ENCODE data around the gene SMDT1.

SMDT1 gene, protein sequence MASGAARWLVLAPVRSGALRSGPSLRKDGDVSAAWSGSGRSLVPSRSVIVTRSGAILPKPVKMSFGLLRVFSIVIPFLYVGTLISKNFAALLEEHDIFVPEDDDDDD

DNA sequence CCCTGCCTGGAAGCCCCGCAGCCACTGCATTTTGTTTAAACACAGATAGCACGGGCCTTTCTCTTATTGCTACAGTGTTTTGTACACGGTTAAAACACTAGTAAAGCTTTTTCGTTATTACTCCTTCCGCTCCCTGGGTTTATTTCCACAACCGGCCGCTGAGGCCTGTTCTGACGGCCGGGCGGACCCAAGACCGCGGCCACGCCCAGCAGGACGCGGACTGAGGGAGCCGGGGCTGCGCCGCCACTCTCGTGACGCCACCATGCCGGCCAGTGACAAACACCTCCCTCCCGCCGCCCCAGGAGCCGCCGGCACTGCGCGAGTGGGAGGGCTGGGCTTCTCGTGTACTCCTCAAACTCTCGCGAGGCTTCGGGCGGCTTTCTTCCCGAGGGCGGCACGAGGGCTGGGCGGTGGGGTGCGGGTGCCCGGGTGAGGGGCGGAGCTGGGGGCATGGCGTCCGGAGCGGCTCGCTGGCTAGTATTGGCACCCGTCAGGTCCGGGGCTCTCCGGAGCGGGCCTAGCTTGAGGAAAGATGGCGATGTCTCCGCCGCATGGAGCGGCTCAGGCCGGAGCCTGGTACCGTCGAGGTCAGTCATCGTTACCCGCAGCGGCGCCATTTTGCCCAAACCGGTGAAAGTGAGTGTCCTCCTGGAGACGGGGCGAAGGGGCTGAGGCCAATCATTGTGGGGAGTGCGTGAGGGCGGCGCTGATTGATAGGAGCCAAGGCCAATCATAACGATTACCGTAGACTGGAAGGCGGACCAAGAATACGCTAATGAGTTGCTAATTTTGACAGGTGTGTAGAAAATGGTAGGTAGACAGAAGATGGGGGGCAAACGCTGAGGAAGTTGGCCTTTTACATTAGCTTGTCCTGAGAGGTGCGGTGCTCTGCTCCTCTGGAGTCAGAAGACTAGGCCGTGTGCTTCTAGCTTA is at the start of gene SMDT1:
Gene SMDT1 (plus strand): TSS at position 382 of the 933 bp plus-strand sequence. CDS start 69 bp downstream, at position 451.
- peak; percentile 97 to 98 for DNase-seq

DNA sequence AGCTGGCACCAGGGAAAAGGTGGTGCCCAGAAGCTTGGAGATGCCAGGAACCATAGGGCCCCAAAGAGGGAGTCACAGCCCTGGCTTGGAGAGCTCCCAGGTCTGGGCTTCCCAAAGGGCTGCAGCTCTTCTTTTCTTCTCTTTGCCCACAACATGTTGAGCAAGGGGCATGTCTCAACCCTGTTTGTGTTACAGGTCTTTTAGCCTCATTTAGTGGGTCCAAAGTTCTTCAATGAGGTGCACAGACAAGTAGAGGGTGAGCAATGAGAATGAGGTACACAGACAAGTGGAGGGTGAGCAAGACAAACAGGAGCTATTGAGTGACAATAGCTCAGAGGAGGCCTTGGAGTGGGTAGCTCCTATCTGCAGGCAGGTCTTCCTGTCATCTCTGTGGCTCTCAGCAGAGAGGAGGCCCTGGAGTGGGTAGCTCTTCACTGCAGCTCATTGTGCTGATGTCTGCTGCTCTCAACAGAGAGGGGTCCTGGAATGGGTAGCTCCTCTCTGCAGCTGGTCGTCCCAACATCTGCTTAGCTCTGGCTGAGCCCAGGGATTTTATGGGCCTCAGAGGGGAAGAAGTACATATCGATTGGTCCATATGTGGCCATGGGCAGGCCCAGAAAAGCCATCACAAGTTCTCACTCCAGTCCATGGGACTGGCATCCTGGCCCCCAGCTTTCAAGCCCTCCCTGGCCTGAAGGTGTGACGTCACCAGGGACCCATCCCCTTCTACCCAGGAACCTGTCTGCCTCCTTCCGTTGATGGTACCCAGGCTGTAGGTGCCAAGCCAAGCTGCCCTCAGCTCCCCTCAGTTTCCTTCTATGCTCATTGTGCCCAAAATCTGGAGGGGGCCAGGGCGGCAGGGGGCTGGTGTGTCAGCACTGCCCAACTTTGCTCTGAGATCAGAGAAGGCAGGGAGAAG is 46.0 kb upstream of the SMDT1 start:
- no peak for DNase-seq

DNA sequence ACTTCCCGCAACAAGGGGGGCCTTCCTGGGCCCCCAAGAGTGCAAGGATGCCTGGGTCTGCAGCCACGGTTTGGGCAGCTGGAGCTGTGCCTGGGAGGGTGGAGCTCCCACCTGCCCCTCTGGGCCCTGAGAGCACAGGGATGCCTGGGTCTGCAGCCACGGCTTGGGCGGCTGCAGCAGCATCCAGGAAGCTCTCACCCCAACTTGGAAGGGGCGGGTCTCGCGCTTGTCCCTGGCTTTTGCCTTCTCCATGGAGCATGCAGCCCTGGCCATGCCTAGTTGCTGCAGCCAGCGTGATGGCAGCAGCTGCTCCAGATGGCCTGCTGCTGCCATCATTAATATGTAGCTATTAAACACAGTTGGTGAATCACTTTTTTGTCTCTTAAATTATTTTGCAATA is 44.2 kb upstream of the SMDT1 start:
- no peak for DNase-seq

DNA sequence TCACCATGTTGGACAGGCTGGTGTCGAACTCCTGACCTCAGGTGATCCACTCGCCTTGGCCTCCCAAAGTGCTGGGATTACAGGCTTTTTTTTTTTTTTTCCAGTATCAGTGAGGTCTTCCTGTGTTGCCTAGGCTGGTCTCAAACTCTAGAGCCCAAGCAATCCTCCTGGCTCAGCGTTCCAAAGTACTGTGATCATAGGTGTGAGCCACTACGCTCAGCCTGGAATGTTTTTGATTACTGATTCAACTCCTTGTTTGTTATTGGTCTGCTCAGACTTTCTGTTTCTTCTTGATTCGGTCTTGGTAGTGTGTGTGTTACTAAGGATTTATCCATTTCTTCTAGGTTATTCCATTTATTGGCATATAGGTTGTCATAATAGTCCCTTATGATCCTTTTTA is 40.2 kb upstream of the SMDT1 start:
- no peak for DNase-seq

DNA sequence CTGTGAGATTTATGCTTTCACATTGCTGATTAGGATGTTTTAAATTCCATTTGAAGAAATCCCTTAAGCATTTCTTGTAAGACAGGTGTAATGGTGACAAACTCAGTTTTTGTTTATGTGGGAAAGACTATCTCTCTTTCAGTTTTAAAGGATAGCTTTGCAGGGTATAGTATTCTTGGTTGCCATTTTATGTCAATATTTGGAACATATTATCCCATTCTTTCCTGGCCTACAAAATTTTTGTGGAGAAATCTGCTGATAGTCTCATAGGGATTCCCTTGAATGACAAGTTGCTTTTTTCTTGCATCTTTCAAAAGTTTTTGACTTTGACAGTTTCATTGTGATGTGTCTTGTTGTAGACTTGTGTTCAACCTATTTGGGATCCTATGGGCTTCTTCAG is 37.7 kb upstream of the SMDT1 start:
- no peak for DNase-seq

DNA sequence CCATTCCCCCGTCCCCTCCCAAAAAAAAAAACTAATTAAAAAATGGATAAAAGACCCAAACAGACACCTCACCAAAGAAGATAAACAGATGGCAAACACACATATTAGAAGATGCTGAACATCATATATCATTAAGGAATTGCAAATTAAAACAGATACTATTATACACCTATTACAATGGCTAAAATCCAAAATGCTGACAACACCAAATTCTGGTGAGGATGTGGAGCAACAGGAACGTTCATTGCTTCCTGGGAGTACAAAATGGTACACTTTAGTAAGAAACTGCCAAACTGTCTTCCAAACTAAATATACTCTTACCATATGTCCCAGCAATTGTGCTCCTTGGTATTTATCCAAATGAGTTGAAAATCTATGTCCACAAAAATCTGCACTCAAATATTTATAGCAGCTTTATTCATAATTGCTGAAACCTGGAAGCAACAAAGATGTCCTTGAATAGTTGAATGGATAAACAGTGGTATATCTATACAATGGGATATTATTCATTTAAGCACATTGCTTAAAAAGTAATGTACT is 28.8 kb upstream of the SMDT1 start:
- no peak for DNase-seq

DNA sequence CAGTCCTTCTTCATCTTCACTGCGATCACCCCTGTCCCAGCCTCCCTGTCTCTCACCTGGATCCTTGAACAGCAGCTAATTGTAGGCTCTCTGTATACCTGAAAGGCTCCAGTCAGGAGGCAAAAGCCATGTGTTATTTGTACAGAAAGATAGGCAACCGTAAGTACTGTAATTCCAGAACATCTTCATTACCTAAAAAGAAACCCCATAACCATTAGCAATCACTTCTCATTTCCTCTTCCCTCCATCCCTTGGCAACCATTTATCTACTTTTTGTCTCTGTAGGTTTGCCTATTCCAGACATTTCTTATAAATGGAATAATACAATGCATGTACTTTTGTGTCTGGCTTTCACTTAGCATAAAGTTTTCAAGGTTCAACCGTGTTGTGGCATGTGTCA is 26.7 kb upstream of the SMDT1 start:
- no peak for DNase-seq

DNA sequence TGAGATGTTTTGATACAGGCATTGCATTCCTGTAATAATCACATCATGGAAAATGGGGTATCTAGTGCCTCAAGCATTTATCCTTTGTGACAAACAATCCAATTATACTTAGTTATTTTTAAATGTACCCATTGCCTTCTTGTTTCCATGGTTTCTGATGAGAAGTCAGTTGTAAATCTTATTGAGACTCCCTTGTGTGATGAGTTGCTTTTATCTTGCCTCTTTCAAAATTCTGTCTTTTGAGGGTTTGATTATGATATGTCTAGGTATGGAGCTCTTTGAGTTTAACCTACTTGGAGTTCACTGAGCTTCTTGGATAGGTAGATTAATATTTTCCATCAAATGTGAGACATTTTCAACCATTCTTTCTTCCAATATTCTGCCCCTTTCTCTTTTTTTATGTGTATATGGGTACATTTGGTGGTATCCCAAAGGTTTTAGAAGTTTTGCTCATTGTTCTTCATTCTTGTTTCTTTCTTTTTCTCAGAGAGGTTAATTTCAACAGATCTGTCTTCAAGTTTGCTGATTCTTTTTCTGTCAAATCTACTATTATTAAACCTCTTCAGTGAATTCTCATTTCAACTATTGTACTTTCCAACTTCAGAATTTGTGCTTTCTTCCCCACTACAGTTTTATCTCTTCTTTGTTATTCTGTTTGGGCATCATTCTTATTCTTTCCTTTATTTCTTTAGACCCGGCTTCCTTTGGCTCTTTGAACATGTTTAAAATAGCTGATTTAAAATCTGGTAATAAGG is 22.6 kb upstream of the SMDT1 start:
- no peak for DNase-seq

DNA sequence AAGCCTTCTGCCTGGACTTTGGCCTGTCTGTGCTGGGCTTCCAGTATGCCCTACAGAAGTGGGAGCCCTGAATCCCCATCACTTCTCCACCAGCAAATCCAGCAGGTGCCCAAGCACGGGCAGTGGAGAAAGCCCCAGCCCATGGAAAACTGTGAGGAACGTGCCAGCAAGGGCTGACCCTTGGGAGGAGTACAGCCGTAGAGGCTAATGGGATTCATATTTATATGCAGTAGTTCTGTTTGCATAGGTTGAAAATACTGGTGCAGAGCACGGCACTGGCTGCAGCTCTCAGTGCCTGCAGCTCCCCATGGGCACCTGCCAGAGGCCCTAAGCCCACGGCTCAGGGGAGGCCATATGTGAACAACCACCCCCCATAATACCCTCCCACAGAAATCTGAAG is 19.0 kb upstream of the SMDT1 start:
- DNase-seq: no peak

DNA sequence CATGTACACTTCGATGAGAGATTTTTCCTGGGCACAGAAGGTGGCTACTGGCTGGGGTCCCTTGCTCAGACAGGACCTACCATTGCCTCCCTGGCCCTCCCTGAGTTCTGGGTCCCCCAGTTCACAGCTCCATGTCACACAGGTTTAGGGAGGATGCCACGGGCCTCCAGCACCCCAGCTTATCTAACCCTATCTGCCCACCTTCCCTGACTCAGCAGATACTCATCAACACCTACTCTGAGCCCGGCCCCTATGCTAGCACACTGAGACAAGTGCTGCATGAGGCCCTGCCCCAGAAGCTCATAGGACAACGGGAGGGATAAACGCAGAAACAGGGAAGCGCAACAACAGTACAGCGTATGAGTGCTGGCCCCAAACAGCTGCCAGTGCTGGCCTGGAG is 18.5 kb upstream of the SMDT1 start:
- no peak for DNase-seq

DNA sequence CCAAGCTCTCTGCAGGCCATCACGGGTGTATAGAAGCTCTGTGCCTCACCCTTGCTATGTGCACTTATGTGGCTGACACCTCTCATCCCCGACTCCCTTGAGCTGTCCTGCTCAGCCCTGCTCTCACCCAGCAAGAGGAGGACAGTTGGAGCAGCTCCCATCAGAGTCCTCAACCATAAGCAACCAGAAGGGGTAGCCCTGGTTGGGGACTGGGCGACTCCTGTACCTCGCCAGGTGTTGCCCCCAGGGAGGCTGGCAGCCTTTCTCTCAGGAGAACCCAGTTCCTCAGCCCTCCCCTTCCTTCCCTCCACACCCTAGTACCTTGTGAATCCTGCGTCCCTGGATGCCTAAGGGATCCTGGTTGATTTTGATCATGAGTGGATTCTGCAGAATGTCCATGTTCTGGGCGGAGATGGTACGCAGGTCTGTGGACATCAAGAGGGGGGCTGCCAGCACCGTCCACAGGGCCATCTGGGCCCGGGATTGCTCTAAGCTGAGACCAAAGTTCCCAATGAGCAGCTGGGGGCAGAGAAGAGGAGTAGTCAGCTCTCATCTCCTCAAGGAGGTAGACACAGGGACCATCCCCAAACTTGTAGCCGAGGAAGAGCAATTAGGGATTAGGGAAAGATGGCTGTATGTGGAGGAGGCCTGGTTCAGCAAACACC is 16.9 kb upstream of the SMDT1 start:
- DNase-seq: no peak

DNA sequence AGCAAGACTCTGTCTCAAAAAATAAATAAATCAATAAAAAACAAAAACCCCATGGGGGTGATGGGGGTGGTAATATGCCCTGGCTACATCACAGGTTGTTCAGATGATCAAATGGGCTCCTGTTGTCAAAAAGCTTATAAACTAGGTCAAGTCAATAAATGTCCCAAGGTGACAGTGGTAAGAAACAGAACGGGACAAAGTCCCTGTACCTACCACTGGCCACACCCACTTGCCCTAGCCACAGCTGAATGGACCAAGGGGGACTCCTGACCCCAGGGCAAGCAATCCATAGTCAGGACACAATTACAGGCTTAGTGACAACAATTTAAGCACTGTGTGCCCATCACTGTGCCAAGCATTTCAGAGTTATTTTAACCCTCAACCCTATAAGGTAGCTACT is 14.9 kb upstream of the SMDT1 start:
- no peak for DNase-seq

DNA sequence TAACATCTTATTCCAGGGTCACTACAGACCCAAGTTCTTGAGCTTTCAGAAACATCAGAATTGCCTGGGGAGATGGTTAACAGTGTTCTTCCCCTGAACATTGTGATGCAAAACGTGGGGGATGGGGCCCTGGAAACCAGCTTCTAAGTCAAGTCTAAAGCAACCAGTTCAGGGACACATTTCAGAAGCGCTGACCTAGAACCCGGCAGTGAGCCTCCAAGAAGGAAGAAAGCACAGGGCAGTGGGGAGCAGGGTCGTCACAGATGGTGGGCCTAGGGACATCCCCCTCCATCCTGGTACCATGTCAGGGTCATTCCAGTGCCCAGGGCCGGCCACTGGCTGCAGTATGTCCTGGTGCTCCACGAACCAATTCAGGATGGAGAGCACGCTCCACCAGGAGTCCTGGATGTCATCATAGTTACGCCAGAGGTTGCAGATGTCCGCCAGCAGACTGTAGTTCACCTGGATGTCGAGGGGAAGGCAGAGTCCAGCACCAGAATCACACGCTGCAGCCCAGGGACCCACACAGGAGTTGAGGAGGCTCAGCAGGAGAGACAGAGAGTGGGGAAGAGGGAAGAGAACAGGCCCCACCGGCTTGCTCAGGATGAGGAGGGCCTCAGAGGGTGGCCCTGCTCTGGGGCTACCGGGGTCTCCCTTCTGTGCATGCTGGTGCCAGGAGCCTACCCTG is 13.9 kb upstream of the SMDT1 start:
- DNase-seq: no peak

DNA sequence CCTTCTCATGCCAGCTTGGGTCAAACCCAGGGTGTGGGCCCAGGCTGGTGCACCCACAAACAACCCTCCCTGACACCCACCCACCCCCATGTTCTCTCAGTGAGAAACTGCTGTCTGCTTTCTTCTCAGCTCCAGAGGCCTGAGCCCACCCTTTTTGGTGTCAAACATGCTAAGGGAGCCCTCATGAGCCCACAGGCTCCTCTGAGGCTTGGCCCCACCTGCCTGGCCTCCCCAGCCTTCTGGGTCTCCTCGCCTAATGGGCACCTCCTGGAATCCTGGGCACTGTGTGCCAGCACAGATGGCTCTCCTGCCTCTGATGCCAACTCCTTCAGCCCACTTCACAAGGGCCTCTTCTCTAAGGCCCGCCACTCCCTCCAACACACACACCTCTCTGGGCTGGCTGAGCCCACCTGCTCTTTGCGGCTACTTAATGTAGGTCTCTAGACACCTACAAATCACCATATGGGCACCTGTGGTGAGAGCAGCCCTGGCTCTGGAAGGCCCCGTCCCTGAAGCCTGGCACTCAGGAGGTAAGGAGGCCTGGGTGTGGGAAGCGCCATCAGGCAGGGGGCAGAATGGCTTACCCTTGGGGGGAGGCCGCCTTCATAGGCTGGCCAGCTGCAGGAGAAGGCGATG is 13.3 kb upstream of the SMDT1 start:
- DNase-seq: no peak

DNA sequence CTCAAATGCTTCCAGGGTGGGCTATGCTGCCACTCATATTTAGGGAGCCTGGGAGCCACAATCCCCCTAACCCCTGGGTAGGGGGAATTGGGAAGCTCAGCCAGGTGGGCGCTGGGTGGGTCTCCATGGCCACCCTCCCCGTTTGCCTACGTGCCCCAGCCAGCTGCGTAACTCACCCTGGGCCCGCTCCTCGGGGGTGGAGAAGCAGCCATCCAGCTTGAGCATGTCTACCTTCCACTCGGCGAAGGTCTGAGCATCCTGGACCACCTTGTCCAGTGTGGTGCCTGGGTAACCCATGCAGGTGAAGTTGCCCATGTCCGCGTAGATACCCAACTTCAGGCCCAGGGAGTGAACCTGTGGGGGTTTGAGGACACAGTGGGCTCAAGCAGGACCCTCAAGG is 12.6 kb upstream of the SMDT1 start:
- DNase-seq: no peak

DNA sequence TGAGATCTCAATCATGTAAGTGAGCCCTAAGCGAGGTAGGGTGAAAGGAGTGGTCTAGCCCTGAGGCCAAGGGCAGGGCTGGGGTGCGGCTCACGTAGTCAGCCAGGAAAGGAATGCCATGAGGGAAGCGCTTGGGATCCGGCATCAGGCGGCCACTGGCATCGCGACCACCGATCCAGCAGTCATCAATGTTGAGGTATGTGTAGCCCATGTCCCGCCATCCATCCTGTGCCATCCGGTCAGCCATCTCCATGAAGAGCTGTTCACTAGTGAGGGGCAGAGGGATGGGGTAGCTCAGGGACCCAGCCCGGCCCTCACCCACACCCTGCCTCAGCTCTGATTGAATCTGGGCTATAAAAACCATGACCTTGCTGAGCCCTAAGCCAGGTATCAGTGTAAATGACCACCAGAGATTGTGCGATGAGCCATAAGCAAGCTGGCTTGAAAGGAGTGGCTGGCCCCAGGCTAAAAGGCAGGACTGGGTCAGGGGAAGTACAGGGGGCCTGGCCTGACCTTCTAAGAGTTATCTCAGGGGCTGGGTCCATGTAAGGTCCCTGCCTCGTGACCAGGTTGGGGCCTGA is 11.7 kb upstream of the SMDT1 start:
- DNase-seq: no peak

DNA sequence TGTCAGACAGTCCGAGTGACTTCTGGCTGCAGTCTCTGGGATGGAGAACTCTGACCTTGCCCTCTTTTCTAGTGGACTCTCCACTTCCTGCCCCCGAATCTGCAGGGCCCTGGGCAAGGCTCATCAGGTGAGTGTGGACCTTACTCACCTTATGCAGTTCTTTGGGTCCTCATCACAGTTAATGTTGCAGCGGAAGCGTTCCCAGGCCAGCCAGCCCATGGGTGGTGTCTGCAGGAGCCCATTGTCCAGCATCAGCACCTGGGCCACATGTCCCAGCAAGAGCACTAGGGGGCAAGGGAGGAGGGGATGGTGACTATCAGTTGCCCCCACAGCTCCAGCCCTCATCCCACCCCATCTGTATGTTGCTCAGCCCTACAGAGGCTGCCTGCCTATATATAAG is 11.2 kb upstream of the SMDT1 start:
- DNase-seq: no peak

DNA sequence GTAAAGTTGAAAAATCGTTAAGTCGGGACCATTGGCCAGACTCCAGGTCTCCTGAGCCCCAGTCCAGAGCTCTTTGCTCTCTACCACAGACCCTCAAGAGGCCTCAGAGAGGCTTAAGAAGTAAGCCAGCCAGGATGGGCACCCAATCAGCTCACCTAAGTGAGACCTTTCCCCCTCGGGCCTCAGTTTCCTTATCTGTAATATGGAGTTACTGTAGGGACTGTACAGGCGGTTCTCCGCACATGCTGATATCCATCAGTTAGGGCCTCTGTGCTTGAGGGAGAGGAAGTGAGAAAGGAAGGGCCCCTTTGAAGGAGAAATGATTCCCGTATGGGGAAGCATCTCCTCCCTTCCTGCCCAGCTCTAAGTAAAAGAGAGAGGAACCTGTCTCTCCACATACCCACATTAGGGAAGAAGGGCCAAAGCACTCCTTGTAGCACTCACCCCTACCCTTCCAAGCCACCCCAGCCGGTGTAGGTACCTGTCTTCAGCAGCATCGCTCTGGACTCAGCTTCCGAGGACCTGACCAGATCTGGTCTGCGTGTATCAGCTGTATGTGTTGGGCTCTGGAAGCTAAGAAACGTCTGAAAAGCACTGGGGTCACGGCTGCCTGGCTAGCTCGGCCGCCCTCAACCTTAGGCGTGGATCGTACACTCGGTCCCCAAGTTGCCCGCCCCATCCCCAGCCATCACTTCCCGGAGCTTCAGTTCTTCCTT is 9.5 kb upstream of the SMDT1 start:
- DNase-seq: peak in 1 of 2 donors; percentile 35

DNA sequence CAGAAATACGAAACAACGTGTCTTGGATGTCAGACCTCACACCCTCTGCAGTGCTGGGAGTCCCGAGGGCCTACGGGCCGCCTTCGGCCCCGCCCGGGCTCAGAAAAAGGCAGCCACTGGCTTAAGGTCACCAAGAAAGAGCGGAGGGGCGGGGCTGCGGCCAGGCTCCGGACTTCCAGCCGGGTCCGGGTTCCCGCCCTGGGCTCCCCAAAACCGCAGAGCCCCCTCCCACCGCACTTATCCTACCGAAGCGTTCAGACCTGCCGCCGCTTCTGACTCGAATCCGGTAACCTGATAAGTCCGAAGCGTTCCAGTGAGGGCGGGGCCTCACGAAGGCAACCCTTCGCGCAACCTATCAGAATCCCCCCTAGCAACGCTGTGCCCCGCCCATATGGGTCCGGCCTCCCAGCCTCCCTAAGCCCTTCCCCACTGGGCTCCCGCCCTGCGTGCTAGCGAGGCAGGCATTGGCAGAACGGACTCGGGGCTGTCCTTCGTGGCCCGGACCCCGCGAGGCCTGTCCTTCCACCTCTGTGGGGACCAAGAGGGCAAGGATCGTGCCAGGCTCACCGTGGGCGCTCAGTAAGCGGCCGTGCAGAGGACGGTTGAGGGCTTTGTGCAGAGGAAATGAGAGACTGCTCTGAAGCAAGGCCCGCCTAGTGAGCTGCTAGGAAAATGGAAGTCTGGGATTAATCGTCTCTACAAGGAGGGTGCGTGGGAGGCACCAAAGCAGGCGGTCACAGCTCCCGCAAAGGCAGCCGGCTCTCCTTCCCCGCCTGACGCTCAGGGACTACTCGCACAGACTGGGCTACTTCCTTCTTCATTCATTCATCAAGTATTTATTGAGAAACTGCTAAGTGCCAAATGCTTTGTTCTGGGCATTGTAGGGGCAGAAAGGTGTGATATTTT is 8.7 kb upstream of the SMDT1 start, which contains the start of gene NAGA:
Gene NAGA (minus strand): TSS at position 296 of the 906 bp plus-strand sequence. CDS start 515 bp downstream, outside the sequence.
- DNase-seq: peak; percentile 93 to 94

Data from stimulated activated CD4-positive, alpha-beta T cell treated with anti-CD3 and anti-CD28 coated beads, Interleukin-2, amount 100 ng/mL, for 24 hours (primary cell).